GM18508 (cell line): ENCODE measurements around the gene MYRF.

Experiments used
- ATAC-seq: cut with Tn5 transposase; IDR thresholded peaks from one replicate; pipeline ENCODE4 v1.9.1; 2021; ENCODE audit warnings: moderate number of reproducible peaks; ENCODE audit not compliant: insufficient read depth, unreplicated experiment

Gene MYRF

GRCh38 chr11:61791737-61792309 is 39.4 kb downstream of the MYRF start:
- ATAC-seq, result no peak

- ATAC-seq, result peak; percentile 44
Observed at GRCh38 chr11:61792310-61793082, 40.1 kb downstream of the MYRF start, which contains the start of the genes FEN1 and TMEM258. FEN1 (plus strand) TSS chr11:61792911; CDS start chr11:61795362, 2,451 bp downstream. TMEM258 (minus strand) TSS chr11:61792599; CDS start chr11:61792558, 41 bp downstream.

- ATAC-seq, result no peak
Observed at GRCh38 chr11:61793083-61793828, 40.8 kb downstream of the MYRF start.

GRCh38 chr11:61793829-61794204 is 41.4 kb downstream of the MYRF start:
- ATAC-seq, result no peak

- no peak for ATAC-seq
Observed at GRCh38 chr11:61794579-61794978, 42.1 kb downstream of the MYRF start.

GRCh38 chr11:61795459-61795858 is 43.0 kb downstream of the MYRF start:
- ATAC-seq, result no peak

GRCh38 chr11:61795876-61796526 is 43.6 kb downstream of the MYRF start:
- ATAC-seq, result no peak

- ATAC-seq, result no peak
Observed at GRCh38 chr11:61797263-61797944, 45.0 kb downstream of the MYRF start.

GRCh38 chr11:61799665-61800284 is 47.3 kb downstream of the MYRF start:
- no peak for ATAC-seq

- ATAC-seq, result no peak
Observed at GRCh38 chr11:61800331-61801281, 48.2 kb downstream of the MYRF start.

- ATAC-seq, result no peak
Observed at GRCh38 chr11:61802605-61803004, 50.2 kb downstream of the MYRF start.

- no peak for ATAC-seq
Observed at GRCh38 chr11:61803889-61804647, 51.6 kb downstream of the MYRF start.

GRCh38 chr11:61805146-61805545 is 52.7 kb downstream of the MYRF start:
- no peak for ATAC-seq

GRCh38 chr11:61806785-61807184 is 54.3 kb downstream of the MYRF start:
- no peak for ATAC-seq

GRCh38 chr11:61810671-61811175 is 58.3 kb downstream of the MYRF start:
- ATAC-seq, result no peak

- no peak for ATAC-seq
Observed at GRCh38 chr11:61811831-61812230, 59.4 kb downstream of the MYRF start.

GRCh38 chr11:61812736-61813411 is 60.4 kb downstream of the MYRF start:
- ATAC-seq, result no peak
